HCT116 (cell line): ENCODE measurements around the gene PFDN2. TPM values are rescaled to one million over a fixed set of nuclear protein-coding genes. Genes with fewer than 3 reads are reported as not detected.

Experiments used
- ATAC-seq: fragments of 200-7000 bp; cut with Tn5 transposase; 2 replicates; pipeline ENCODE4 v1.9.1; 2020; ENCODE audit warnings: mild to moderate bottlenecking, moderate library complexity
- BruUV-seq: library from RNA; stranded (reverse); fragments of 400-500 nt; replicated peaks from 2 replicates; lab custom pipeline; 2021; lab: Mats Ljungman, UMichigan
- CTCF ChIA-PET: fragments of 300-600 bp; sonication (Branson Sonifier 250); formaldehyde crosslinking; loops from one replicate; lab custom pipeline; 2021; ENCODE audit warnings: antibody characterized with exemption; lab: Charles Lee
- POLR2A ChIA-PET: fragments of 300-600, 350-600 bp; sonication (Branson Sonifier 250); formaldehyde crosslinking; loops from one replicate; lab custom pipeline; 2021; ENCODE audit warnings: antibody characterized with exemption; lab: Charles Lee
- RAD21 ChIA-PET, 2 experiments: fragments of 300-600 bp; sonication (Branson Sonifier 250); formaldehyde crosslinking; loops; one replicate each; lab custom pipeline; 2023; ENCODE audit warnings: low total read pairs in 2 of 2; ENCODE audit not compliant: uncharacterized antibody in 2 of 2, unreplicated experiment in 2 of 2, low non-redundant PET in 1 of 2; lab: Charles Lee
- DNase-seq: peaks from one replicate; pipeline ENCODE4 v3.0.0-alpha.2; 2010; ENCODE audit warnings: low read depth, low spot score
- H2AFZ ChIP-seq: fragments of 200-600 bp; shearing (Covaris generic), sonication (generic); 2 replicates; pipeline ENCODE4 v1.6.1; 2017; ENCODE audit warnings: low read depth, mixed run types, mixed read lengths, antibody characterized with exemption, low read length; ENCODE audit not compliant: poor library complexity, severe bottlenecking
- H3K27ac ChIP-seq: 2 replicates; pipeline ENCODE4 v1.5.1; 2012; ENCODE audit warnings: low read depth, low read length
- H3K27me3 ChIP-seq: fragments of 200-600 bp; sonication (generic); 2 replicates; pipeline ENCODE4 v1.6.1; 2016; ENCODE audit warnings: mixed run types, low read length, mixed read lengths; ENCODE audit not compliant: insufficient read depth
- H3K36me3 ChIP-seq, 2 experiments: fragments of 200-500 bp in 1 of 2; fragments of 200-600 bp in 1 of 2; sonication (Bioruptor generic) in 1 of 2; sonication (generic) in 1 of 2; 2 replicates each; pipeline versions ENCODE4 v1.5.1 to v1.6.1; 2014 to 2016; ENCODE audit warnings: low read length in 2 of 2, inconsistent platforms in 1 of 2, mixed read lengths in 1 of 2, mixed run types in 1 of 2; ENCODE audit not compliant: insufficient read depth in 2 of 2, control insufficient read depth in 1 of 2
- H3K4me1 ChIP-seq, 2 experiments: fragments of 200-600 bp in 1 of 2; sonication (generic) in 1 of 2; 2 replicates each; pipeline versions ENCODE4 v1.5.1 to v1.6.1; 2012 to 2017; ENCODE audit warnings: low read length in 2 of 2, inconsistent platforms in 1 of 2, mild to moderate bottlenecking in 1 of 2, mixed read lengths in 1 of 2, mixed run types in 1 of 2, moderate library complexity in 1 of 2; ENCODE audit not compliant: insufficient read depth in 2 of 2, control insufficient read depth in 1 of 2
- H3K4me2 ChIP-seq: fragments of 200-600 bp; sonication (generic); 2 replicates; pipeline ENCODE4 v1.6.1; 2017; ENCODE audit warnings: mixed run types, low read length, mixed read lengths
- H3K4me3 ChIP-seq, 2 experiments: fragments of 200-600 bp in 1 of 2; sonication (generic) in 1 of 2; replicated peaks in 1 of 2; 2 replicates each; pipeline ENCODE4 v1.5.1; 2011 to 2016; ENCODE audit warnings: low read length in 2 of 2, control low read depth in 1 of 2, low read depth in 1 of 2, mild to moderate bottlenecking in 1 of 2, mixed read lengths in 1 of 2, mixed run types in 1 of 2
- H3K79me2 ChIP-seq: fragments of 200-600 bp; sonication (generic); 2 replicates; pipeline ENCODE4 v1.6.1; 2017; ENCODE audit warnings: mild to moderate bottlenecking, mixed run types, low read length, moderate library complexity, mixed read lengths; ENCODE audit not compliant: insufficient read depth
- H3K9ac ChIP-seq: fragments of 200-600 bp; sonication (generic); 2 replicates; pipeline ENCODE4 v1.6.1; 2016; ENCODE audit warnings: low read length, mixed read lengths
- H3K9me2 ChIP-seq: fragments of 200-600 bp; sonication (generic), shearing (Covaris generic); 2 replicates; pipeline ENCODE4 v1.6.1; 2017; ENCODE audit warnings: mixed run types, mild to moderate bottlenecking, moderate library complexity; ENCODE audit not compliant: insufficient read depth
- H3K9me3 ChIP-seq, 2 experiments: fragments of 200-500 bp in 1 of 2; fragments of 200-600 bp in 1 of 2; sonication (Bioruptor generic) in 1 of 2; sonication (generic) in 1 of 2; 2 replicates each; pipeline ENCODE4 v1.6.1; 2014 to 2017; ENCODE audit warnings: low read length in 2 of 2, mixed read lengths in 2 of 2, inconsistent platforms in 1 of 2, low read depth in 1 of 2, mild to moderate bottlenecking in 1 of 2, mixed run types in 1 of 2, moderate library complexity in 1 of 2; ENCODE audit not compliant: control insufficient read depth in 1 of 2, insufficient read depth in 1 of 2
- H4K20me1 ChIP-seq: fragments of 200-600 bp; sonication (generic), shearing (Covaris generic); 2 replicates; pipeline ENCODE4 v1.6.1; 2017; ENCODE audit warnings: mixed run types, mild to moderate bottlenecking, moderate library complexity; ENCODE audit not compliant: insufficient read depth
- ATF3 ChIP-seq: IDR thresholded peaks from 2 replicates; pipeline ENCODE4 v1.6.1; 2012
- CBX3 ChIP-seq: IDR thresholded peaks from 2 replicates; pipeline ENCODE4 v1.6.1; 2012; ENCODE audit warnings: low read depth
- CEBPB ChIP-seq: IDR thresholded peaks from 2 replicates; pipeline ENCODE4 v1.6.1; 2012; ENCODE audit warnings: low read depth
- EZH2 ChIP-seq: fragments of 200-600 bp; sonication (generic); IDR thresholded peaks from 2 replicates; pipeline ENCODE4 v1.6.1; 2017; ENCODE audit warnings: antibody characterized with exemption, mixed run types
- EZH2phosphoT487 ChIP-seq: fragments of 200-600 bp; IDR thresholded peaks from 2 replicates; pipeline ENCODE4 v1.6.1; 2018; ENCODE audit warnings: antibody characterized with exemption, borderline replicate concordance
- JUND ChIP-seq: IDR thresholded peaks from 2 replicates; pipeline ENCODE4 v1.6.1; 2012
- POLR2A ChIP-seq: IDR thresholded peaks from 2 replicates; pipeline ENCODE4 v1.7.0; 2011; ENCODE audit warnings: borderline replicate concordance; ENCODE audit not compliant: insufficient read depth, insufficient read length; ENCODE audit errors: extremely low read depth
- POLR2AphosphoS5 ChIP-seq: IDR thresholded peaks from 2 replicates; pipeline ENCODE4 v1.6.1; 2011; ENCODE audit warnings: mild to moderate bottlenecking, low read depth, low read length, moderate library complexity
- RAD21 ChIP-seq: IDR thresholded peaks from 2 replicates; pipeline ENCODE4 v1.6.1; 2012; ENCODE audit warnings: low read depth, mild to moderate bottlenecking
- SIN3A ChIP-seq: IDR thresholded peaks from 2 replicates; pipeline ENCODE4 v1.6.1; 2012; ENCODE audit warnings: low read depth
- SP1 ChIP-seq: IDR thresholded peaks from 2 replicates; pipeline ENCODE4 v1.6.1; 2012; ENCODE audit warnings: low read depth
- ZBTB33 ChIP-seq: IDR thresholded peaks from 2 replicates; pipeline ENCODE4 v1.6.1; 2011; ENCODE audit warnings: mild to moderate bottlenecking, low read length, moderate library complexity; ENCODE audit not compliant: insufficient replicate concordance; ENCODE audit errors: extremely low read depth
- ZFX ChIP-seq: fragments of 450-650 bp; IDR thresholded peaks from 2 replicates; pipeline ENCODE4 v1.6.1; 2017
- ZNF274 ChIP-seq: fragments of 200-500 bp; sonication (Bioruptor generic); IDR thresholded peaks from 2 replicates; pipeline ENCODE4 v1.6.1; 2014; ENCODE audit warnings: mild to moderate bottlenecking, low read depth, low read length, inconsistent platforms
- intact Hi-C: fragments of 100-400 bp; cut with micrococcal nuclease; formaldehyde crosslinking; loops from 2 replicates; pipeline ENCODE4 v1.10.0; 2022
- total RNA-seq: library from RNA; stranded (reverse); gene quantifications from one replicate; pipeline ENCODE4 v1.2.1, GENCODE V29; 2021; ENCODE audit not compliant: unreplicated experiment

PFDN2 gene
- total RNA-seq, 1 experiment from 2014 or later = 179 TPM

DNA sequence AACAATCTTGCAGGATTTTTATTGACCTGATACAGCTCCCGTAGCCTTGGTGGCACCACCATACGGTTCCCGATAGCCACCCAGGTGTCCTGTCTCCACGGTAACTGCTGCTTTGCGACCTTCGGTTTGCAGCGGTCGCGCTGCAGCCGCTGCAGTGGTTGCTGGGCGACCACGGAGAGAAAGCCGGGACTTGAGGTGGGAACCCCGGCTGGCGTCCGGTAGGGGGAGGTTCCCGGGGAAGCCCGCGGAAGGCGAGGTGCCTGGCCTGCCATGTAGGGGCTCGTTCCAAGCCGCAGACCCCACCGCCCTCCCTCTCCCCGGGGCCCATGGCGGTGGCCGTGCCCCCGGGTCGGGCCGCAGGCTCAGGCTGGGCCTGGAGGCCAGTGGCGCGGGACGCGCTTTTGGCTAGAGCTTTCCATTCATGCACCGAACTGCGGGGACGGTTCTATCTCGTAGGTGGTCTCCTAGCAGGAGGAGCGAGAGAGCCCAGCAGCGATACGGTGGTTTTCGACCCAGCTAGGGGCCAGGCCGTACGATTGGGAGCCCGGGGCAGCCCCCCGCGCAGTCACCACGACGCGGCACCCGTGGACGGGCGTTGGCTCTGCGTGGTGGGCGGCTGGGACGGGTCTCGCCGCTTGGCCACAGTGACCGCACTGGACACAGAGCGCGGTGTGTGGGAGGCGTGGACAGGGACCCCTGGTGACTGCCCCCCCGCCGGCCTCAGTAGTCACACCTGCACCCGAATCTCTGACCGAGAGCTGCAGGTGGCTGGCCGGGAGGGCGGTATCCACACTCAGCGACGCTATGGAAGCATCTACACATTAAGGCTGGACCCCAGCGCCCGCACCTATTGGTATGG, 19.4 kb downstream of the PFDN2 start, which contains the start of gene KLHDC9:
Gene KLHDC9, plus strand, starts transcription at position 152 of the 859 bp plus-strand sequence. Its CDS starts 175 bp downstream, at position 327.
- Histone ChIP-seq H3K9ac (peak within 1 kb of the TSS; percentile 30; the same call in 1 of the 2 replicates), H3K4me3 (peak within 1 kb of the TSS; percentile 41 to 43), H4K20me1 (no peaks in the 10 kb centered on the region), H2AFZ (no peak within 1 kb of the TSS), H3K4me2 (peak within 1 kb of the TSS; percentile 58), H3K27me3 (no peaks in the 10 kb centered on the region), H3K36me3 (peaks cover 9 to 20% of the 10 kb centered on the region in 2 experiments; a peak in 3 of 4 replicates), H3K27ac (peak within 1 kb of the TSS; percentile 50), H3K9me2 (no peaks in the 10 kb centered on the region), H3K4me1 (peaks cover 3 to 26% of the 10 kb centered on the region in 2 experiments; a peak in 3 of 4 replicates), H3K9me3 (no peaks in the 10 kb centered on the region), H3K79me2 (peaks cover 23% of the 10 kb centered on the region)
- ChIA-PET POLR2A (interaction anchor here (0.9 to 1.3 kb wide), 3 partner anchors 26 to 77 kb away, joined by 3 to 5 read pairs (median 3); partner anchors contain the start of genes F11R and USF1), RAD21 (interaction anchor here in 1 of 2 experiments (0.6 to 1.7 kb wide), 2 partner anchors 60 to 101 kb away, joined by 3 to 7 read pairs; no protein-coding TSS in a partner anchor), CTCF (interaction anchor here (1.0 to 3.5 kb wide), 6 partner anchors 8 to 104 kb away, joined by 3 to 25 read pairs (median 10); no protein-coding TSS in a partner anchor)
- TF ChIP-seq ZFX = peak; percentile 46; the same call in 1 of the 2 replicates
- no peak for TF ChIP-seq RAD21
- TF ChIP-seq POLR2AphosphoS5 = peak; percentile 42; the same call in 1 of the 2 replicates
- peak; percentile 69 for DNase-seq
- ATAC-seq = peak; percentile 84
- intact Hi-C loops = loop anchor here (5.0 kb wide), 1 partner anchor 76 kb away; the partner anchor contains the start of gene F11R
- BruUV-seq = TSS peak; percentile 8

GRCh38 chr1:161096530-161096929, 21.3 kb downstream of the PFDN2 start:
- Histone ChIP-seq H3K27me3 (no peaks in the 10 kb centered on the region), H3K4me3 (no peak overlapping the region)
- no peak for TF ChIP-seq ZNF274
- TF ChIP-seq CBX3 = no peak
- no peak for TF ChIP-seq SP1
- no peak for TF ChIP-seq EZH2phosphoT487
- no peak for TF ChIP-seq ZFX
- TF ChIP-seq EZH2 = no peak
- TF ChIP-seq ZBTB33 = no peak
- no peak for TF ChIP-seq ATF3
- TF ChIP-seq JUND = no peak
- TF ChIP-seq SIN3A = no peak
- TF ChIP-seq RAD21 = no peak
- TF ChIP-seq POLR2A = no peak
- TF ChIP-seq CEBPB = no peak

More at GRCh38 chr1:161096530-161096929, 21.3 kb downstream of the PFDN2 start:
- no peaks in the 10 kb centered on the region for H3K9me3 ChIP-seq
- H3K27ac ChIP-seq = no peak overlapping the region
- peaks cover 4% of the 10 kb centered on the region; the same call in 1 of the 2 replicates for H3K79me2 ChIP-seq
- ChIA-PET CTCF (interaction anchor here (0.7 to 3.5 kb wide), 9 partner anchors 8 to 262 kb away, joined by 3 to 25 read pairs (median 8); no protein-coding TSS in a partner anchor), POLR2A (no interaction called here), RAD21 (interaction anchor here (0.9 to 1.4 kb wide), 2 partner anchors 23 to 99 kb away, joined by 3 read pairs; no protein-coding TSS in a partner anchor)
- no peak for ATAC-seq
- no peak overlapping the region for H3K9ac ChIP-seq
- no peaks in the 10 kb centered on the region for H3K9me2 ChIP-seq
- intact Hi-C loops = loop anchor here (2.0 to 5.0 kb wide), 2 partner anchors 52 to 74 kb away; partner anchors contain the start of genes F11R and USF1
- peaks cover 10 to 42% of the 10 kb centered on the region in 2 experiments for H3K4me1 ChIP-seq
- no peak overlapping the region for H3K4me2 ChIP-seq
- no TSS peak for BruUV-seq
- no peak overlapping the region for H2AFZ ChIP-seq
- peaks cover 9 to 10% of the 10 kb centered on the region in 2 experiments; a peak in 3 of 4 replicates for H3K36me3 ChIP-seq
- no peak for DNase-seq
- no peaks in the 10 kb centered on the region for H4K20me1 ChIP-seq
